BLaER1 treated with 17β-estradiol and CSF1 and Interleukin-3, amounts not matched to agents 10 nM and 100 nM (cell line): ENCODE measurements around the gene TRIM14.
A peak's percentile ranks its signal among the peaks of the same experiment; 100 is the strongest.
"Not testable (repeated sequence)": the region's sequence is repeated elsewhere in the genome, so short reads cannot be mapped to it uniquely, and the experiment has no call there.

ENCODE experiments used
- H3K27ac ChIP-seq, 11 experiments: shearing (Covaris generic); formaldehyde crosslinking; 2 replicates each; pipeline ENCODE4 v1.8.1; 2022
- H3K27me3 ChIP-seq, 11 experiments: shearing (Covaris generic); formaldehyde crosslinking; 2 replicates each; pipeline ENCODE4 v1.8.1; 2022
- H3K36me3 ChIP-seq, 11 experiments: shearing (Covaris generic); formaldehyde crosslinking; 2 replicates each; pipeline ENCODE4 v1.8.1; 2022
- H3K4me1 ChIP-seq, 10 experiments: shearing (Covaris generic); formaldehyde crosslinking; 2 replicates each; pipeline ENCODE4 v1.8.1; 2022
- H3K4me2 ChIP-seq, 11 experiments: shearing (Covaris generic); formaldehyde crosslinking; 2 replicates each; pipeline ENCODE4 v1.8.1; 2022
- H3K4me3 ChIP-seq, 10 experiments: shearing (Covaris generic); formaldehyde crosslinking; 2 replicates each; pipeline ENCODE4 v1.8.1; 2022
- H3K9ac ChIP-seq, 11 experiments: shearing (Covaris generic); formaldehyde crosslinking; 2 replicates each; pipeline ENCODE4 v1.8.1; 2022
- H3K9me3 ChIP-seq, 11 experiments: shearing (Covaris generic); formaldehyde crosslinking; replicated peaks in 1 of 11; 2 replicates each; pipeline ENCODE4 v1.8.1; 2022
- H4K20me1 ChIP-seq, 11 experiments: shearing (Covaris generic); formaldehyde crosslinking; 2 replicates each; pipeline ENCODE4 v1.8.1; 2022
- Cebpa-rat ChIP-seq, 11 experiments: shearing (Covaris generic); IDR thresholded peaks; 2 replicates each; pipeline ENCODE4 v1.8.1; 2022

Gene TRIM14

DNA sequence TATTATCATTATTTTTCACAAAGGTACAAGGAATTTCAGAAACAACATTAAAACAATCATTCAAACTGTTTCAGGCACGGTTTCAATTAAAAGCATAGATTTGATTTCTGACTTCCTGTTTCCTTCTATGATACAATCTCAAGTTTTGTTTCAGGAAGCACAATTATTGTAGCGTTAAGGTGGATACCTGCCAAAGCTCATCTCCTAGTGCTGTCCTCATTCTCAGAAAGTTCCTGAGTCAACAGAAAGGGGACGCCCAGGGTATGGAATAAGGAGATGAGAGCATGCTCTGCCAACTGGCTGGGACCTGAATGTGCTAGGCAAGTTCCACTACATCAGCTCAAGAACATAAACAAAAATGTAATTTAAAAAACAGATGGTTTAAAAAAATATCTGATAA, 2.0 kb upstream of the TRIM14 start:
- no peak overlapping the region for H3K4me3 ChIP-seq
- no peak for TF ChIP-seq Cebpa-rat (IDR thresholded peaks at IDR 0.05)
- H3K27me3 ChIP-seq: no peaks in the 10 kb centered on the region
- peak overlapping the region in 10 of 11 experiments; percentile 37 to 96 (median 87); a peak in 21 of 22 replicates for H3K4me2 ChIP-seq
- peaks cover 0 to 11% (median 6%) of the 10 kb centered on the region in 11 experiments; a peak in 14 of 22 replicates for H3K36me3 ChIP-seq
- H4K20me1 ChIP-seq: no peaks in the 10 kb centered on the region
- peak overlapping the region in 8 of 11 experiments; percentile 24 to 84 (median 70); a peak in 13 of 22 replicates for H3K27ac ChIP-seq
- peak overlapping the region in 2 of 11 experiments; percentile 15 to 82; a peak in 1 of 22 replicates for H3K9ac ChIP-seq
- H3K9me3 ChIP-seq: no peaks in the 10 kb centered on the region
- H3K4me1 ChIP-seq: peaks cover 55 to 85% (median 79%) of the 10 kb centered on the region in 10 experiments

GRCh38 chr9:98120476-98120875, 1.5 kb upstream of the TRIM14 start:
- H3K9me3 ChIP-seq: no peaks in the 10 kb centered on the region
- H4K20me1 ChIP-seq: no peaks in the 10 kb centered on the region
- H3K4me1 ChIP-seq: peaks cover 55 to 86% (median 79%) of the 10 kb centered on the region in 10 experiments
- peaks cover 0 to 16% (median 12%) of the 10 kb centered on the region in 11 experiments; a peak in 16 of 22 replicates for H3K36me3 ChIP-seq
- 0 out of 20 replicates have a peak overlapping the region, but pooled peaks of 1 of the 10 experiments have one; percentile 1 for H3K4me3 ChIP-seq
- H3K9ac ChIP-seq: peak overlapping the region in 4 of 11 experiments; percentile 15 to 82 (median 23); a peak in 9 of 22 replicates
- TF ChIP-seq Cebpa-rat (IDR thresholded peaks at IDR 0.05): no peak
- H3K4me2 ChIP-seq: peak overlapping the region; percentile 37 to 97 (median 88)
- peak overlapping the region in 10 of 11 experiments; percentile 29 to 84 (median 62); a peak in 20 of 22 replicates for H3K27ac ChIP-seq
- no peaks in the 10 kb centered on the region for H3K27me3 ChIP-seq

DNA sequence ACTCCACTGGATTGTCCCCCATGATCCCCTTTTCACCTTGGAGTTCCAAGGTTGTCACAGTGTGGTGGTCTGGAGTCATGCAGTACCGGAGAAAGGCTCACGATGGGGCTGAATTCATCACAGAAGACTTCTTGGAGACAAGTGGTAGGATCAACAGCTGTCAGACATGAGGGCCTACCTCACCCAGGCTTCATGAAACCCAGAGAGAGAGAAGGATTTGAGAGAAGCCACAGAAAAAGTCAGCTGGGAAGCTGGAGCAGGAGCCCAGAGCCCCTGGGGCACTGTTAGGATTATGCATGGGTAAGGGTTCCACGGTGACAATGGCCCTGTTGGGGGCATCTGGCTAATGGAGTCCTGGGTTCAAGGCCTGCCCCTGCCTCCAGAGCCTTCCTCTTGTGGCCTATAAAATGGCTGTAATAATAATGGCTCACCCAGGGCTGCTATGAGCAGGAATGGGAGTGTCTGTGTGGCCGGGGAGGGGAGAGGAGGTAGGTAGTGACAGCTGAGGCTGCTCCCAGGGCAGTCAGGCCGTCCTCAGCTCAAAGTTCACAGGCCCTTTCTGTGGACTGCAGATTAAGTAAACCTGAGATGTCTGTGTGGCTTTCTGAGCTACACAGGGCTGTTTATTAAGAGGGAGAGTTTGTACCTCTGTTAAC, 910 bp downstream of the TRIM14 start:
- peaks cover 52 to 81% (median 58%) of the 10 kb centered on the region in 10 experiments for H3K4me1 ChIP-seq
- peak overlapping the region; percentile 35 to 84 (median 80); a peak in 21 of 22 replicates for H3K27ac ChIP-seq

GRCh38 chr9:98117097-98117496, 1.9 kb downstream of the TRIM14 start:
- 0 out of 22 replicates have a peak overlapping the region, but pooled peaks of 1 of the 11 experiments have one; percentile 60 for H3K27ac ChIP-seq
- H3K4me2 ChIP-seq: peak overlapping the region in 9 of 11 experiments; percentile 85 to 97 (median 91); a peak in 12 of 22 replicates
- H3K9me3 ChIP-seq, H4K20me1 ChIP-seq, H3K27me3 ChIP-seq: not testable (repeated sequence)
- peak overlapping the region in 2 of 11 experiments; percentile 75 to 79; a peak in 3 of 22 replicates for H3K9ac ChIP-seq
- peak overlapping the region in 1 of 10 experiments; percentile 86; a peak in 1 of 20 replicates for H3K4me3 ChIP-seq
- peaks cover 49 to 81% (median 54%) of the 10 kb centered on the region in 10 experiments for H3K4me1 ChIP-seq
- peaks cover 0 to 20% (median 14%) of the 10 kb centered on the region in 11 experiments; a peak in 16 of 22 replicates for H3K36me3 ChIP-seq

More for the DNA sequence above, 910 bp downstream of the TRIM14 start:
- H3K4me2 ChIP-seq: peak overlapping the region; percentile 85 to 97 (median 91)
- H3K27me3 ChIP-seq: no peaks in the 10 kb centered on the region
- H3K4me3 ChIP-seq: peak overlapping the region; percentile 65 to 86 (median 73)
- peaks cover 0 to 20% (median 14%) of the 10 kb centered on the region in 11 experiments; a peak in 16 of 22 replicates for H3K36me3 ChIP-seq
- no peaks in the 10 kb centered on the region for H3K9me3 ChIP-seq
- no peak for TF ChIP-seq Cebpa-rat (IDR thresholded peaks at IDR 0.05)
- H3K9ac ChIP-seq: peak overlapping the region; percentile 75 to 86 (median 82)
- no peaks in the 10 kb centered on the region for H4K20me1 ChIP-seq

DNA sequence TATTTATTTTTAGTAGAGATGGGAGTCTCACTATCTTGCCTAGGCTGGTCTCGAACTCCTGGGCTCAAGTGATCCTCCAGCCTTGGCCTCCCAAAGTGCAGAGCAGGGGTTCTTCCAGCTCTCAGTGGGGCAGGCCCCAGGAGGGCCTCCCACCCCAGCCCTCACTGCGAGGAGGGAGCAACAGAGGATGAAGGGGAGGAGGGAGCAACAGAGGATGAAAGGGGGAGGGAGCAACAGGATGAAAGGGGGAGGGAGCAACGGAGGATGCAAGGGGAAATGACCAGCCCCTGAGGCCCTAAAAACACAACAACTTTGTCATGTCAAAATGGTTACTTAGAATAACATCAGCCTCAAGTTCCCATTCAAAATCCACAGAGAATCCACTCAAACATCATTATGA, 10.0 kb downstream of the TRIM14 start:
- Histone ChIP-seq H3K4me3 (0 out of 20 replicates have a peak overlapping the region, but pooled peaks of 1 of the 10 experiments have one; percentile 25), H3K27ac (peak overlapping the region in 10 of 11 experiments; percentile 33 to 69 (median 63); a peak in 20 of 22 replicates), H4K20me1 (no peaks in the 10 kb centered on the region), H3K36me3 (peaks cover 13 to 64% (median 35%) of the 10 kb centered on the region in 11 experiments; a peak in 20 of 22 replicates), H3K27me3 (no peaks in the 10 kb centered on the region), H3K9ac (peak overlapping the region in 8 of 11 experiments; percentile 34 to 55 (median 49); a peak in 12 of 22 replicates), H3K4me2 (peak overlapping the region; percentile 58 to 82 (median 76)), H3K4me1 (peaks cover 53 to 93% (median 68%) of the 10 kb centered on the region in 10 experiments), H3K9me3 (peaks cover 0 to 18% (median 14%) of the 10 kb centered on the region in 11 experiments; a peak in 14 of 22 replicates)
- no peak for TF ChIP-seq Cebpa-rat (IDR thresholded peaks at IDR 0.05)

DNA sequence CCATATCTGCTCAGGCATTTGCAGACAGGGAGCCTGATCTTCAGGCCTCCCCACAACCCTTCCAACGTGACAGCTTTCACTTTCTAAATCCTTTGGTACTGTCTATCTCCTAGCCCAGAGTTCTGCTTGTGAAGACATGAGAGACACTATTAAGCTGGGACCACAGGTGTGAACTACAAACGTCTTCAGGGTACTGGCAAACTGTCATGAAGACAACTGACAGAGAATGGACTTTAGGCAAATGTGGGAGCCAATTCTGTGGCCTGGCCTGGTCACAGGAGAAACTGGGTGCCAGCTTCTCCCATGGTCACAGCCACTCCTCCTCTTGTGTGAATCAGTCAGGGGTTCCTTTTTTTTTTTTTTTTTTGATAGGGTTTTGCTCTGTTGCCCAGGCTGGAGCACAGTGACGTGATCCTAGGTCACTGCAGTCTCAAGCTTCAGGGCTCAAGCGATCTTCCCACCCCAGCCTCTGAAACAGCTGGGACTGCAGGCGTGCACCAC, 10.4 kb downstream of the TRIM14 start:
- TF ChIP-seq Cebpa-rat (IDR thresholded peaks at IDR 0.05): no peak
- Histone ChIP-seq H3K9me3 (peaks cover 0 to 18% (median 14%) of the 10 kb centered on the region in 11 experiments; a peak in 14 of 22 replicates), H3K4me2 (peak overlapping the region; percentile 58 to 82 (median 76)), H3K4me3 (peak overlapping the region in 3 of 10 experiments; percentile 6 to 25 (median 23); a peak in 4 of 20 replicates), H3K9ac (peak overlapping the region; percentile 13 to 57 (median 49); a peak in 18 of 22 replicates), H3K27me3 (no peaks in the 10 kb centered on the region), H3K4me1 (peaks cover 58 to 93% (median 73%) of the 10 kb centered on the region in 10 experiments), H4K20me1 (no peaks in the 10 kb centered on the region), H3K36me3 (peaks cover 13 to 64% (median 35%) of the 10 kb centered on the region in 11 experiments; a peak in 20 of 22 replicates), H3K27ac (peak overlapping the region; percentile 33 to 69 (median 63))

- peak overlapping the region; percentile 33 to 69 (median 63); a peak in 21 of 22 replicates for H3K27ac ChIP-seq
- no peaks in the 10 kb centered on the region for H3K27me3 ChIP-seq
- H4K20me1 ChIP-seq: no peaks in the 10 kb centered on the region
- H3K4me2 ChIP-seq: peak overlapping the region; percentile 58 to 82 (median 76)
- H3K9ac ChIP-seq: peak overlapping the region in 10 of 11 experiments; percentile 13 to 57 (median 49); a peak in 17 of 22 replicates
- no peak for TF ChIP-seq Cebpa-rat (IDR thresholded peaks at IDR 0.05)
- H3K36me3 ChIP-seq: peaks cover 13 to 64% (median 35%) of the 10 kb centered on the region in 11 experiments; a peak in 20 of 22 replicates
- peaks cover 0 to 18% (median 14%) of the 10 kb centered on the region in 11 experiments; a peak in 14 of 22 replicates for H3K9me3 ChIP-seq
- peak overlapping the region in 2 of 10 experiments; percentile 6 to 25; a peak in 4 of 20 replicates for H3K4me3 ChIP-seq
- H3K4me1 ChIP-seq: peaks cover 64 to 93% (median 77%) of the 10 kb centered on the region in 10 experiments
Measured at GRCh38 chr9:98107926-98108325, 11.1 kb downstream of the TRIM14 start.

- Histone ChIP-seq H3K27ac (peak overlapping the region; percentile 61 to 89 (median 82); a peak in 21 of 22 replicates), H3K27me3 (no peaks in the 10 kb centered on the region), H3K9ac (peak overlapping the region in 9 of 11 experiments; percentile 39 to 68 (median 60); a peak in 18 of 22 replicates), H3K9me3 (peaks cover 0 to 18% (median 14%) of the 10 kb centered on the region in 11 experiments; a peak in 14 of 22 replicates), H4K20me1 (peaks cover 0 to 9% (median 0%) of the 10 kb centered on the region in 11 experiments; a peak in 1 of 22 replicates), H3K4me1 (peaks cover 85 to 97% (median 92%) of the 10 kb centered on the region in 10 experiments), H3K4me3 (peak overlapping the region in 2 of 10 experiments; percentile 6 to 25; a peak in 1 of 20 replicates), H3K4me2 (peak overlapping the region; percentile 69 to 94 (median 85)), H3K36me3 (peaks cover 12 to 49% (median 31%) of the 10 kb centered on the region in 11 experiments; a peak in 20 of 22 replicates)
- TF ChIP-seq Cebpa-rat (IDR thresholded peaks at IDR 0.05): no peak
Measured at GRCh38 chr9:98105006-98105405, 14.0 kb downstream of the TRIM14 start.
